22Rv1 (cell line): Measurements from ENCODE around the gene MAGEF1.

ENCODE experiments used
- ZFX ChIP-seq: fragments of 450-650 bp; IDR thresholded peaks from 2 replicates; pipeline ENCODE4 v1.6.1; 2017; ENCODE audit warnings: antibody characterized with exemption, borderline replicate concordance
- TF ChIP-seq, protein P1 (sequence below): fragments of 450-650 bp; IDR thresholded peaks from 2 replicates; pipeline ENCODE4 v1.5.1; 2017; ENCODE audit warnings: mild to moderate bottlenecking

DNA sequence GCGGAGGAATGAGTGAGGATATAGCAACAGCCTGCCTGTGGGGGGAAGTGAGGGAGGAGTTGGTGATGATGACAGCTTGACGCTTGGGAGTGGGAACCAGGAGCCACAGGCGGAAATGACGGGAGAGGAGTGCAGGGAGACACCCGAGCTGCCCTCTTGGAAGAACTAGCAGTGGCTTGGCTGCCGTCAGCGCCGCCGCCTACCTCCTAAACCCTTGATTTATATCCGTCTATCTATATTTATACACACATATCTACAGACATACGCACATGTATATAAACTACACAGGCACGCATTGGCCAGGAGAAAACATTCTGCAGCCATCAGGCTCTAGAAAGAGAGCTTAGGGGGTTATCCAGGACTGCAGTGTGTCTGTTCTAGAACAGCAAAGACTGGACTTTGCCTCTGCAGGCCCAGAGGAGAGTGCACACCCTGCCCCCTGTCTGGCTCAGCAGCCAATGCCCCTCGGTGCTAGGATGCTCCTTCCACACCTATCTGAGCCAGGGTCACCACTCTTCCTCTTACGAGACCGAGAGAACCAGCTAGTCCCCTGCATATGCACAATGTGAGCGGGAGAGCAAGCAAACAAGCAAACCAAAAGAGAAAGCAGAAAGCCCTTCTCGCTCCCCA lies 45.3 kb upstream of the MAGEF1 start:
- TF ChIP-seq, protein P1, sequence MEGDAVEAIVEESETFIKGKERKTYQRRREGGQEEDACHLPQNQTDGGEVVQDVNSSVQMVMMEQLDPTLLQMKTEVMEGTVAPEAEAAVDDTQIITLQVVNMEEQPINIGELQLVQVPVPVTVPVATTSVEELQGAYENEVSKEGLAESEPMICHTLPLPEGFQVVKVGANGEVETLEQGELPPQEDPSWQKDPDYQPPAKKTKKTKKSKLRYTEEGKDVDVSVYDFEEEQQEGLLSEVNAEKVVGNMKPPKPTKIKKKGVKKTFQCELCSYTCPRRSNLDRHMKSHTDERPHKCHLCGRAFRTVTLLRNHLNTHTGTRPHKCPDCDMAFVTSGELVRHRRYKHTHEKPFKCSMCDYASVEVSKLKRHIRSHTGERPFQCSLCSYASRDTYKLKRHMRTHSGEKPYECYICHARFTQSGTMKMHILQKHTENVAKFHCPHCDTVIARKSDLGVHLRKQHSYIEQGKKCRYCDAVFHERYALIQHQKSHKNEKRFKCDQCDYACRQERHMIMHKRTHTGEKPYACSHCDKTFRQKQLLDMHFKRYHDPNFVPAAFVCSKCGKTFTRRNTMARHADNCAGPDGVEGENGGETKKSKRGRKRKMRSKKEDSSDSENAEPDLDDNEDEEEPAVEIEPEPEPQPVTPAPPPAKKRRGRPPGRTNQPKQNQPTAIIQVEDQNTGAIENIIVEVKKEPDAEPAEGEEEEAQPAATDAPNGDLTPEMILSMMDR, result no peak
- no peak for TF ChIP-seq ZFX
